GM12864 (cell line): ENCODE measurements around the gene SIL1.

Experiments used
- DNase-seq: peaks from one replicate; pipeline ENCODE4 v3.0.0-alpha.2; 2011; ENCODE audit warnings: low read depth
- H3K4me3 ChIP-seq: 2 replicates; pipeline ENCODE4 v1.5.1; 2011; ENCODE audit warnings: mild to moderate bottlenecking, low read depth, low read length, control low read depth
- TF ChIP-seq, protein P1 (sequence below): IDR thresholded peaks from 2 replicates; pipeline ENCODE4 v1.5.1; 2011; ENCODE audit warnings: low read depth, mild to moderate bottlenecking, moderate library complexity, low read length, control low read depth, inconsistent platforms; ENCODE audit errors: missing control alignments

Gene SIL1

DNA sequence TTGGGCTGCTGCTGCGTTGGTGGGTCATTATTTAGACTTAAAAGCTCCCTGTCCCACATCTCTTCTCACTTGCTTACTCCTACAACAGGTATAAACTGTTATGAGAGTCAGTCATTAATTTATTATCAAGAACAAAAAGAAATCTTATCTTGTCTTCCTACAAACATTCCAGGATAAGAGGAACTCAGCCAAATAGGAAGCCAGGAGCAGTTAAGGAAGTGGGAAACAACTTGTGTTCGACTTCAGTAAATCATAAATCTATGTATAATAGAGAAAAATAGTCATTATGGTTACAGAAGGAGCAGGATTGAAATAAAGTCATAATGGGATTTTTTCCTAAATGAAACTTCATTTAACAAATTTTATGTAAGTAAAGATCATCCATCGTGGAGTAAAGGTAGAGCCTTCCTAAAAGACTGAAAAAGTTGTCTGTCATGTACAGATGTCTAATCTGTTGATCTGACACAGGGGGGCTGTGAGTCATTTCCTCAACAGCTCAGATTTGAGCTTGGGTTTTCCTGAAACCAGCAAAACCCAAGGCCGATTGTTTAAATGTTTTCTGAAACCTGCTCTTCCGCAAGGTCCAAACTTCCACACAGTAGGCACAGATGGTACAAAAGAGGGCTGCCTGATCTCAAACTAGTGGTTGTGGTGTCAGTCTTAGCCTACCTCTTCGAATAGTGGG is 297.7 kb downstream of the SIL1 start:
- H3K4me3 ChIP-seq, result no peak overlapping the region
- no peak for DNase-seq
- TF ChIP-seq, protein P1, sequence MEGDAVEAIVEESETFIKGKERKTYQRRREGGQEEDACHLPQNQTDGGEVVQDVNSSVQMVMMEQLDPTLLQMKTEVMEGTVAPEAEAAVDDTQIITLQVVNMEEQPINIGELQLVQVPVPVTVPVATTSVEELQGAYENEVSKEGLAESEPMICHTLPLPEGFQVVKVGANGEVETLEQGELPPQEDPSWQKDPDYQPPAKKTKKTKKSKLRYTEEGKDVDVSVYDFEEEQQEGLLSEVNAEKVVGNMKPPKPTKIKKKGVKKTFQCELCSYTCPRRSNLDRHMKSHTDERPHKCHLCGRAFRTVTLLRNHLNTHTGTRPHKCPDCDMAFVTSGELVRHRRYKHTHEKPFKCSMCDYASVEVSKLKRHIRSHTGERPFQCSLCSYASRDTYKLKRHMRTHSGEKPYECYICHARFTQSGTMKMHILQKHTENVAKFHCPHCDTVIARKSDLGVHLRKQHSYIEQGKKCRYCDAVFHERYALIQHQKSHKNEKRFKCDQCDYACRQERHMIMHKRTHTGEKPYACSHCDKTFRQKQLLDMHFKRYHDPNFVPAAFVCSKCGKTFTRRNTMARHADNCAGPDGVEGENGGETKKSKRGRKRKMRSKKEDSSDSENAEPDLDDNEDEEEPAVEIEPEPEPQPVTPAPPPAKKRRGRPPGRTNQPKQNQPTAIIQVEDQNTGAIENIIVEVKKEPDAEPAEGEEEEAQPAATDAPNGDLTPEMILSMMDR, result no peak

- TF ChIP-seq, protein P1, result no peak
- DNase-seq, result no peak
- no peak overlapping the region for H3K4me3 ChIP-seq
Observed at GRCh38 chr5:138898742-138899141, 299.4 kb downstream of the SIL1 start.

DNA sequence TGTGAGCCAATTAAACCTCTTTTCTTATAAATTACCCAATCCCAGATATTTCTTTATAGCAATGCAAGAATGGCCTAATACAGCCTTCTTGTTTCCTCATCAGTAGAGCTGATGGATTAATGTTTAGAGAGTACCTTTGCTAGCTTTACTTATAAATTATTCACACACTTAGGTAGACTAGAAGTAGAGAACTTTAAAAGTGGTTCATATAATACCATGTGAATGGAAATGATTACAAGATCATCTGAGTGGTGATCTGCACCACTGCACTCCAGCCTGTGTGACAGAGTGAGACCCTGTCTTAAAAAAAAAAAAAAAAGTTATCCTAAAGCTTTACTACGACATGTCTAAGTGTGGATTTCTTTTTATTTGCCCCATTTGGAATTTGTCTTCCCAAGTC is 299.9 kb downstream of the SIL1 start:
- DNase-seq, result no peak
- no peak overlapping the region for H3K4me3 ChIP-seq
- TF ChIP-seq, protein P1, result no peak
